GM19099 (cell line): ENCODE results near the gene ALK.

Experiments used
- POLR2A ChIP-seq: IDR thresholded peaks from 3 replicates; pipeline ENCODE4 v1.6.1; 2011; ENCODE audit warnings: low read depth; ENCODE audit not compliant: insufficient read length; ENCODE audit errors: extremely low read depth

ALK gene

GRCh38 chr2:29223851-29224692 lies 697.3 kb downstream of the ALK start:
- TF ChIP-seq POLR2A, result no peak

GRCh38 chr2:29223257-29223656 lies 698.1 kb downstream of the ALK start:
- TF ChIP-seq POLR2A, result no peak

GRCh38 chr2:29222381-29223179 lies 698.8 kb downstream of the ALK start:
- TF ChIP-seq POLR2A, result no peak

- TF ChIP-seq POLR2A, result no peak
Measured at GRCh38 chr2:29220506-29221270, 700.7 kb downstream of the ALK start.

GRCh38 chr2:29219374-29219773 lies 702.0 kb downstream of the ALK start:
- TF ChIP-seq POLR2A, result no peak

- TF ChIP-seq POLR2A, result no peak
Measured at GRCh38 chr2:29218550-29219125, 702.7 kb downstream of the ALK start.

GRCh38 chr2:29218071-29218470 lies 703.3 kb downstream of the ALK start:
- TF ChIP-seq POLR2A, result no peak

- TF ChIP-seq POLR2A, result no peak
Measured at GRCh38 chr2:29216609-29216909, 704.8 kb downstream of the ALK start.

GRCh38 chr2:29215739-29216608 lies 705.4 kb downstream of the ALK start:
- no peak for TF ChIP-seq POLR2A

- TF ChIP-seq POLR2A, result no peak
Measured at GRCh38 chr2:29215073-29215472, 706.3 kb downstream of the ALK start.

GRCh38 chr2:29213888-29214291 lies 707.5 kb downstream of the ALK start:
- no peak for TF ChIP-seq POLR2A

GRCh38 chr2:29212009-29212408 lies 709.4 kb downstream of the ALK start:
- no peak for TF ChIP-seq POLR2A

- TF ChIP-seq POLR2A, result no peak
Measured at GRCh38 chr2:29209551-29209950, 711.8 kb downstream of the ALK start.
